Measurements from ENCODE around the gene REPIN1.

DNA sequence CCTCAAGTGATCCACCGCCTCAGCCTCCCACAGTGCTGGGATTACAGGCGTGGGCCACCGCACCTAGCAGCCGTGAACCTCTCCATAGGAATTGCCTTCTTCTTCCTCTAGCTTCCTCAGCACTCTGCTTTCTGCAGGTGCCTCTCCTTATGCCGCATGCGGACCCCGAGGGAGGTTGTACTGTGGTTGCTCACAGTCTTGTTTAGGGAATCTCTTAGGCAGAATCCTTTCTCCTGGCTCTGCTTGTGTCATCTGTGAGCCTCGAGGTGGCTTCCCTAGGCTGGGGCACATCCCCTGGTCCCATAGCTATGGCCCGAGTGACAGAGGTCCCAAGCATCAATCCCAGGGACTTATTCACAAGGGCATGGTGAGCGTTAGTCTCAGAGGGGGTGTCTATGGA, 48.6 kb downstream of the REPIN1 start:
- TF ChIP-seq CTCF (conservative IDR thresholded peaks at IDR 0.05; ENCODE audit: low read length) (no peak), EZH2phosphoT487 (IDR thresholded peaks at IDR 0.05; ENCODE audit: borderline replicate concordance) (no peak)

All from Loucy (cell line).